Measurements from ENCODE around the gene PRPF6. TPM values are rescaled to one million over a fixed set of nuclear protein-coding genes. Genes with fewer than 3 reads are reported as not detected.
"Not testable (repeated sequence)": the region's sequence is repeated elsewhere in the genome, so short reads cannot be mapped to it uniquely, and the experiment has no call there.

Gene PRPF6
- total and polyA plus RNA-seq, 7 donors, result 23.4 to 59.9 (median 44.9) TPM

- H3K27ac ChIP-seq, result no peak overlapping the region
- H3K9me3 ChIP-seq, result no peaks in the 10 kb centered on the region
- no peaks in the 10 kb centered on the region for H3K27me3 ChIP-seq
- H3K4me1 ChIP-seq, result no peaks in the 10 kb centered on the region
- 85 to 95% methylated on average over 3 of the region's 3 CpGs for WGBS, 2 donors
- intact Hi-C loops (cut with DNase I), result no loop called here
- no peak for DNase-seq
- no peak for TF ChIP-seq POLR2A (IDR thresholded peaks at IDR 0.05)
- TF ChIP-seq POLR2AphosphoS5 (IDR thresholded peaks at IDR 0.05), result no peak
- no peak for TF ChIP-seq CTCF (IDR thresholded peaks at IDR 0.05)
- TF ChIP-seq EP300 (IDR thresholded peaks at IDR 0.05), result no peak
- H3K36me3 ChIP-seq, result peaks cover 15 to 94% (median 53%) of the 10 kb centered on the region in 4 donors
- no peak overlapping the region for H3K4me3 ChIP-seq
Observed at GRCh38 chr20:64006902-64007301, 26.0 kb downstream of the PRPF6 start.

GRCh38 chr20:64009811-64010387 lies 29.0 kb downstream of the PRPF6 start:
- Histone ChIP-seq H3K27ac (no peak overlapping the region), H3K4me1 (no peaks in the 10 kb centered on the region), H3K36me3 (peaks cover 15 to 86% (median 54%) of the 10 kb centered on the region in 4 donors), H3K4me3 (no peak overlapping the region), H3K27me3 (no peaks in the 10 kb centered on the region), H3K9me3 (no peaks in the 10 kb centered on the region)
- 80 to 94% methylated on average over 13 of the region's 13 CpGs for WGBS, 2 donors
- DNase-seq, result no peak
- TF ChIP-seq POLR2A (IDR thresholded peaks at IDR 0.05) (no peak), POLR2AphosphoS5 (IDR thresholded peaks at IDR 0.05) (no peak), CTCF (IDR thresholded peaks at IDR 0.05) (no peak)
- intact Hi-C loops (cut with DNase I), result no loop called here

DNA sequence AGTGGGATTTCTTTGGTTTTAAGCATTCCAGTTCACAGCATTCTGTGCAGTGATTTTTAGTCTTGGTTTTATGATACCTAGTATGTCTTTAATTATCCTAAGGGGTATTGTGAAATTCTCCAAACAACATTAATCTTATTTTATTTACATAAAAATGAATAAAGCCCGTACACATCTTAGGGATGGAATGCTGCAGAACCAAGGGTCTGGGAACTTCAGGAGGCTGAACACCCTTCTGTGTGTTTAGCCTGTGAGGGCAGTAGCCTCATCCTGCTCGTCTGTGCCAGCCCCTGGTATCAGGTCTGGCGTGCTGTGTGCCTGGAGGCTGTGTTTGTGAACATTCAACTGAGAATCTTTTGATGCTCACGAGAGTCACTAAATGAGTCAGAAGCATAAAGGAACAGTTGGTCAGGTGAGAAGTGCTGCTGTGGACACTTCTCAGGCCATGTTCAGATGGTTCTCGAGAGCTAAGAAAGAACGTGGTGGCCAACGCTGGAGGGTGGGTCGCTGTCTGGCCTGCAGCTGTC lies 29.8 kb downstream of the PRPF6 start:
- H3K36me3 ChIP-seq, result peaks cover 15 to 86% (median 54%) of the 10 kb centered on the region in 4 donors
- intact Hi-C loops (cut with DNase I), result no loop called here
- no peak for DNase-seq
- H3K9me3 ChIP-seq, result no peaks in the 10 kb centered on the region
- no peaks in the 10 kb centered on the region for H3K4me1 ChIP-seq
- no peak overlapping the region for H3K4me3 ChIP-seq
- H3K27me3 ChIP-seq, result no peaks in the 10 kb centered on the region
- TF ChIP-seq EP300 (IDR thresholded peaks at IDR 0.05), result no peak
- no peak for TF ChIP-seq POLR2AphosphoS5 (IDR thresholded peaks at IDR 0.05)
- TF ChIP-seq CTCF (IDR thresholded peaks at IDR 0.05), result no peak
- TF ChIP-seq POLR2A (IDR thresholded peaks at IDR 0.05), result no peak
- H3K27ac ChIP-seq, result no peak overlapping the region
- WGBS, 2 donors, result 85 to 94% methylated on average over 8 of the region's 8 CpGs

DNA sequence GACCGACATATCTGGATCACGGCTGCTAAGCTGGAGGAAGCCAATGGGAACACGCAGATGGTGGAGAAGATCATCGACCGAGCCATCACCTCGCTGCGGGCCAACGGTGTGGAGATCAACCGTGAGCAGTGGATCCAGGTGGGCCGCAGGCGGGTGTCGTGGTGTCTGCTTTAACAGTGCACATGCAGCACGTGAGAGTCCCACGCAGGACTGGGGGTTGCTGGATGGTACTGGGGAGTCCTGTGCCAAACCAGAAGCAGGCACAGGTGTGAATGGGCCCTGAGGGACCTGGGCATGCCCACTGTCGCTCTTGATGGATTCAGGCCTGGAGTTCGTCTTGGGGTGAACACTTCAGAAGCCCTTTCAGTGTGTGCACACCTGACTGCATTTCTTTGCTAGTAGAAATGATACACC lies 30.4 kb downstream of the PRPF6 start:
- DNase-seq, result no peak
- TF ChIP-seq CTCF (IDR thresholded peaks at IDR 0.05), result no peak
- no peak for TF ChIP-seq EP300 (IDR thresholded peaks at IDR 0.05)
- TF ChIP-seq POLR2AphosphoS5 (IDR thresholded peaks at IDR 0.05), result no peak
- no peak for TF ChIP-seq POLR2A (IDR thresholded peaks at IDR 0.05)
- H3K27me3 ChIP-seq, result no peaks in the 10 kb centered on the region
- peaks cover 15 to 88% (median 55%) of the 10 kb centered on the region in 4 donors for H3K36me3 ChIP-seq
- 94 to 98% methylated on average over 16 of the region's 16 CpGs for WGBS, 2 donors
- H3K4me1 ChIP-seq, result no peaks in the 10 kb centered on the region
- no peak overlapping the region for H3K27ac ChIP-seq
- intact Hi-C loops (cut with DNase I), result no loop called here
- H3K9me3 ChIP-seq, result no peaks in the 10 kb centered on the region
- no peak overlapping the region for H3K4me3 ChIP-seq

- H3K27me3 ChIP-seq; H3K4me1 ChIP-seq; H3K9me3 ChIP-seq; DNase-seq; H3K27ac ChIP-seq; intact Hi-C loops (cut with DNase I); H3K4me3 ChIP-seq: not testable (repeated sequence)
- 76 to 95% methylated on average over 11 to 12 of the region's 20 CpGs for WGBS, 2 donors
- peaks cover 19 to 90% (median 66%) of the 10 kb centered on the region in 4 donors for H3K36me3 ChIP-seq
Observed at GRCh38 chr20:64012385-64013154, 31.6 kb downstream of the PRPF6 start.
